Nephron progenitor cell (in vitro differentiated cells): ENCODE measurements around the gene NOTCH4.

Source experiments
- DNase-seq: peaks from one replicate; pipeline ENCODE4 v3.0.0; 2021
- H3K27ac Mint-ChIP-seq: 2 replicates; pipeline ENCODE4 v1.8.0; 2021; ENCODE audit warnings: mild to moderate bottlenecking, moderate library complexity, mixed read lengths
- H3K27me3 Mint-ChIP-seq: 2 replicates; pipeline ENCODE4 v1.8.0; 2021; ENCODE audit warnings: mild to moderate bottlenecking, low read depth, mixed read lengths; ENCODE audit not compliant: poor library complexity
- H3K36me3 Mint-ChIP-seq: 2 replicates; pipeline ENCODE4 v1.8.0; 2021; ENCODE audit warnings: low read depth, mixed read lengths
- H3K4me1 Mint-ChIP-seq: 2 replicates; pipeline ENCODE4 v1.8.0; 2021; ENCODE audit warnings: mixed read lengths
- H3K4me3 Mint-ChIP-seq: 2 replicates; pipeline ENCODE4 v1.8.0; 2021; ENCODE audit warnings: mild to moderate bottlenecking, moderate library complexity, mixed read lengths
- H3K9me3 Mint-ChIP-seq: 2 replicates; pipeline ENCODE4 v1.8.0; 2021; ENCODE audit warnings: mild to moderate bottlenecking, moderate library complexity, mixed read lengths
- TF ChIP-seq, protein P1 (sequence below): fragments of 200-600 bp; sonication (generic); IDR thresholded peaks from 2 replicates; pipeline ENCODE4 v1.5.0; 2021; ENCODE audit warnings: antibody characterized with exemption

NOTCH4 gene

DNA sequence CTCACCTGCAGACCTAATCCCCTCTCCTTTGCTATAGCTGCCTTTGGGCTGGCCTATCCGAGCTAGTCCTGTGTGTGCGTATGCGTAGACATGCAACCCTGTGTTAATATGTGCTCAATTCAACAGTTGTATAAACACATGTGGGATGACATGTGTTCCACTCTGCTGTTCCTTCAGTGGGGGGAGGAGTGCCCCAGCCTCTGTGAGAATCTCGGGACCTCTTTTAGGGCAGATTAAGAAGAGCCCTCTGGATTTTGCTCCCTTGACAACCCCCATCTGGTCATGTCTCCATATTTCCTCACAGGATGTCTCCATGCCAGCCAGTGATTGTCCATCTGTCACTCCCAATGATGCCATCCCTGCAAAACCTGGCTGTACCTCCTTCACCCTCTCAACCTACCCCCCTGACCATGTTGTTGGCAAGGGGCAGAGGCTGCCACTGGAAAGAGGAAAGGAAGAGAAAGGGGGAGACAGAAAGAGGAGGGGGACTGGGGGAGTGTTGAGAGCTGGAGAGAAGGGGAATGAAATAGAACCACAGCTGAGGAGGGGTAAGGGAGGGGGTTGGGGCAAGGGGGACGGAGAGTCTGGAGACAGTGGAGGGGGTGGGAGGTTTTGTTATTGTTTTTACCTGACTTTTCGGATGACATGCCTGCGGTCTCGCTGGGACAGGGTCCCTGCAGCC, 72.5 kb downstream of the NOTCH4 start:
- Mint-ChIP-seq H3K36me3 (peaks cover 16% of the 10 kb centered on the region), H3K4me3 (peak overlapping the region; percentile 95), H3K27me3 (peaks cover 61% of the 10 kb centered on the region), H3K27ac (no peak overlapping the region), H3K9me3 (peaks cover 8% of the 10 kb centered on the region), H3K4me1 (peaks cover 84% of the 10 kb centered on the region)
- TF ChIP-seq, protein P1, sequence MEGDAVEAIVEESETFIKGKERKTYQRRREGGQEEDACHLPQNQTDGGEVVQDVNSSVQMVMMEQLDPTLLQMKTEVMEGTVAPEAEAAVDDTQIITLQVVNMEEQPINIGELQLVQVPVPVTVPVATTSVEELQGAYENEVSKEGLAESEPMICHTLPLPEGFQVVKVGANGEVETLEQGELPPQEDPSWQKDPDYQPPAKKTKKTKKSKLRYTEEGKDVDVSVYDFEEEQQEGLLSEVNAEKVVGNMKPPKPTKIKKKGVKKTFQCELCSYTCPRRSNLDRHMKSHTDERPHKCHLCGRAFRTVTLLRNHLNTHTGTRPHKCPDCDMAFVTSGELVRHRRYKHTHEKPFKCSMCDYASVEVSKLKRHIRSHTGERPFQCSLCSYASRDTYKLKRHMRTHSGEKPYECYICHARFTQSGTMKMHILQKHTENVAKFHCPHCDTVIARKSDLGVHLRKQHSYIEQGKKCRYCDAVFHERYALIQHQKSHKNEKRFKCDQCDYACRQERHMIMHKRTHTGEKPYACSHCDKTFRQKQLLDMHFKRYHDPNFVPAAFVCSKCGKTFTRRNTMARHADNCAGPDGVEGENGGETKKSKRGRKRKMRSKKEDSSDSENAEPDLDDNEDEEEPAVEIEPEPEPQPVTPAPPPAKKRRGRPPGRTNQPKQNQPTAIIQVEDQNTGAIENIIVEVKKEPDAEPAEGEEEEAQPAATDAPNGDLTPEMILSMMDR: no peak
- DNase-seq: no peak

DNA sequence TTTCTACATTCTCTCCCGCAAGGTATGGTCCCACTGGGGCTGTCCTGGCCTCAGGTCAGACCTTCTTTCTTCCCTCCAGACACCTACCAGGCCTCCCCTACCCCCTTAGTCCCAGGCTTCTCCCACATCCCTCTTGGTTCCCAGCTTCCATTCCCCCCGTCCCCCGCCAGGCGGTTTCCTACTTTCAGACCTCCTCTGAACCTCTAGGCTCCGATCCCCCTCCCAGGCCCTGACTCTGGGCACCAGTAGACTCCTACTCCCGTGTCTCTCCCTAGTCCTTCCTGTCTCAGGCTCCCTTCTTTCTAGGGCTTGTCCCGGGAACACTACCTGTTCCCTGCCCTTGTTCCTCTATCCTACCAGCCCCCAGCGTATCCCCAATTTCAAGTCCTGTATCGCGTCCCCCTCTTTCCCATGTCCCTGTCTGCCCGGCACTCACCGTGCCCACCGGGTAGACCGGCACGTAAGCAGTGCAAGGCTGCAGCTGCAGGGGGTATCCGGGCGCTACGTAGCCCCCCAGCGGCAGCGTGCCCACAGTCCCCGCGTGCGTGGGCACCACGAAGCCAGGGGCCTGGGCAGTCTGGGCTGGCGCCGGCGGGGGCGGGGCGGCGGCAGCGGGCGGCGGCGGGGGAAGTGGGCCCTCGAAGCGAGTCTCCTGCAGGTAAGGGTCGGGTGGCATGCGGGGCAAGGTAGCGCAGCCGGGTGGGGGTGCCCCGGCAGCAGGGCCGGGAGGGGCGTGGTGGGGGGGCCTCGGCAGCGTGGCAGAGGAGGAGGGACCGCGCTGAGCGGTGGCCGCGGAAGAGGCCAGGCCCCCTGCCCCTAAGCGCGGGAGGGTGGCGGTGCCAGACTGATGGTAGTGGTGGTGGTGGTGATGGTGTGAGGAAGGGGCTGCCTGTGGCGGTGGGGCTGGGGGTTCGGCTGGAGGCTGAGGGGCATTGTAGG, 73.7 kb downstream of the NOTCH4 start:
- peak overlapping the region; percentile 95 for H3K4me3 Mint-ChIP-seq
- H3K4me1 Mint-ChIP-seq: peaks cover 85% of the 10 kb centered on the region
- TF ChIP-seq, protein P1: no peak

DNA sequence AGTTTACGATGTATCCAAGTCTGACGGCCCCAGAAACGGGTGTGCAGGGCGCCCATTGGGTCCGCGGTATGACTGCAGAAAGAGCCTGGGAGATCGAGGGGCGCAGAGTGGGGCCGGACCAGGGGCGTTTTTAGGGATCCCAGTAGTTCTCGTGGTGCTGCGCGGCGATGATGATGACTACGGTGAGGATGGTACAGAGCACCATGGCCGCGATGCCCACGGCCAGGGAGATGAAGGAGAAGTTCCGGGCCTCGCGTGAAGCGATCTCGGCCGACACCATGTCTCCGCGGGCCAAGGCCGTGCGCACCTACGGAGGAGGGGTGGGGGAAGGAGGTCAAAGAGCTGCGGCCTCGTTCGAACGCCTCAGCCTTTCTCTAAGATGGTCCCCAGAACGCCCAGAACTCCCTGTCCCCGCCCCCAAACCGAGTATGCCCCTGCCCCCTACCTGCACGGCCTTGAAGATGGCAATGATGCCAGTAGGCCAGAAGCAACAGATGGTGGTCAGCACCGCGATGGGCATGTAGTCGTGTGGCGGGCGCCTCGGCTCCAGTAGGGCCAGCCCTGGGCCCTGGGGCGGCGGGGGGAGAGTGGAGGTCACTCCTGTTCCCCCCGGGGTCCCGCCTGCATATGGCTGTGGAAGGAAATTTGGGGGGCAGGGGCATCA, 74.6 kb downstream of the NOTCH4 start:
- Mint-ChIP-seq H3K27me3 (peaks cover 64% of the 10 kb centered on the region), H3K27ac (no peak overlapping the region), H3K9me3 (peaks cover 8% of the 10 kb centered on the region), H3K4me1 (peaks cover 75% of the 10 kb centered on the region), H3K4me3 (peak overlapping the region; percentile 77), H3K36me3 (peaks cover 11% of the 10 kb centered on the region)
- DNase-seq: no peak
- TF ChIP-seq, protein P1: no peak

More for the DNA sequence above, 73.7 kb downstream of the NOTCH4 start:
- H3K27ac Mint-ChIP-seq: no peak overlapping the region
- peaks cover 8% of the 10 kb centered on the region for H3K9me3 Mint-ChIP-seq
- H3K27me3 Mint-ChIP-seq: peaks cover 64% of the 10 kb centered on the region
- no peak for DNase-seq
- peaks cover 12% of the 10 kb centered on the region for H3K36me3 Mint-ChIP-seq

DNA sequence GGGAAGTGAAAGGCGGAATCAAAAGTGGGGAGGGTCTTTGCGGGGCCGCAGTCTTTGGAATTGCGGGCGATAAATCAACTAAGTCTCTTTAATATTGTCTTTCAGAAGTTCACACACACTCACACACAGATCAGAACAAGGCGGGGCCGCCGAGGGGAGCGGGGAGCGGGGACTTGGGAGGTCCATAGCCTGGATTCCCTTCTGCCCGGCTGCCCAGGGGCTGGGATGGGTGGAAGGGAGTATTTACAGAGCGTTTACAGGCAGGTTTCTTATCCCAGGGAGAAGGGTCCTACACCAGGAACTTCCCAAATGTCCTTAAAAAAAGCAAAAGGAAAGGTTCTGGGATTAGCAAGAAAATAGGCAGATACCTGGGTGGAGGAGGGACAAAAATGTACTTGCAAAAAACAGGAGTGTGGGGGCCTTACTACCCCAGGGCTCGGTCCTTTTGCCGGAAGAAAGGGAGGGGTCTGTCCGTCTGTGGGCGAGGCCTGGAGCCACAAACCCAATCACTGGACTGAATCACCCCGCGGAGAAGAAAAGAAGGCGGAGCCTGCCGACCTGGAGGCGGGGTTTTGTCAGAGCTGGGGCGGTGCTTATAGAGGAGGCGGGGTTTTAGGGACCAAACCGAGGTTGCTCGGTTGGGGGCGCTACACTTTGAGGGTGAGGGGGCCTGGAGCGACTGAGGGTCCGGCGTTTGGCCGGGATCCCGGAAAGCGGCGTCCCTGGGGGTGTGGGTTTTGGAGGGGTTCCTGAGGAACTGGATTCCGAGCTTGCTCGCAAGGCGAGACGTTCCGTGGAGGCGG, 75.4 kb downstream of the NOTCH4 start:
- no peak overlapping the region for H3K27ac Mint-ChIP-seq
- H3K4me1 Mint-ChIP-seq: peaks cover 70% of the 10 kb centered on the region
- DNase-seq: no peak
- TF ChIP-seq, protein P1: no peak
- peak overlapping the region; percentile 77 for H3K4me3 Mint-ChIP-seq
- peaks cover 8% of the 10 kb centered on the region for H3K9me3 Mint-ChIP-seq
- peaks cover 11% of the 10 kb centered on the region for H3K36me3 Mint-ChIP-seq
- peaks cover 64% of the 10 kb centered on the region for H3K27me3 Mint-ChIP-seq

- DNase-seq: no peak
These were observed 76.3 kb downstream of the NOTCH4 start for GRCh38 chr6:32147401-32148132.

More at GRCh38 chr6:32147401-32148132, 76.3 kb downstream of the NOTCH4 start:
- peaks cover 8% of the 10 kb centered on the region for H3K9me3 Mint-ChIP-seq
- H3K36me3 Mint-ChIP-seq: peaks cover 11% of the 10 kb centered on the region
- H3K27ac Mint-ChIP-seq: no peak overlapping the region
- H3K27me3 Mint-ChIP-seq: peaks cover 60% of the 10 kb centered on the region
- TF ChIP-seq, protein P1: no peak
- peaks cover 62% of the 10 kb centered on the region for H3K4me1 Mint-ChIP-seq
- peak overlapping the region; percentile 77 for H3K4me3 Mint-ChIP-seq
